ENCODE results near the gene PHF14. TPM values are rescaled to one million over a fixed set of nuclear protein-coding genes. Genes with fewer than 3 reads are reported as not detected.

PHF14 gene
- total and polyA plus RNA-seq, 10 donors, result 18.9 to 59.1 (median 37.7) TPM

DNA sequence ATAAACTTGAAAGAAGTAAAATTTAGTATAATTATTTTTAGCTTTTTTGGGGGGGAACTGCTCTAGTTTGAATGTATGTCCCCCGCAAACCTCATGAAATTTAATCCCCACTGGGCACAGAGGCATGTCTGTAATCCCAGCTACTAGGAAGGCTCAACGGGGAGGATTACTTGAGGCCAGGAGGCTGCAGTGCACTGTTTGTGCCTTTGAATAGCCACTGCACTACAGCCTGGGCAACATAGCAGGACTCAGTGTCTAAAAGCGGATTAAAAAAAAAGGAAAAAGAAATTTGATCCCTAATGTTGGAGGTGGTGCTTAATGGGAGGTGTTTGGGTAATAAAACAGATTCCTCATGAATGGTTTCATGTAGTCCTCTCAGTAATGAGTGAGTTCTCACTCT, 43.1 kb upstream of the PHF14 start:
- H3K36me3 ChIP-seq, result peaks cover 2 to 49% (median 24%) of the 10 kb centered on the region in 6 donors

GRCh38 chr7:10931161-10931560, 42.5 kb upstream of the PHF14 start:
- WGBS, 5 donors, result 86 to 100% (median 97%) methylated on average over 5 of the region's 5 CpGs
- H3K36me3 ChIP-seq, result peaks cover 4 to 55% (median 30%) of the 10 kb centered on the region in 6 donors
- no peak for TF ChIP-seq POLR2A (IDR thresholded peaks at IDR 0.05)
- TF ChIP-seq POLR2AphosphoS5 (IDR thresholded peaks at IDR 0.05), result no peak
- TF ChIP-seq, protein P1, sequence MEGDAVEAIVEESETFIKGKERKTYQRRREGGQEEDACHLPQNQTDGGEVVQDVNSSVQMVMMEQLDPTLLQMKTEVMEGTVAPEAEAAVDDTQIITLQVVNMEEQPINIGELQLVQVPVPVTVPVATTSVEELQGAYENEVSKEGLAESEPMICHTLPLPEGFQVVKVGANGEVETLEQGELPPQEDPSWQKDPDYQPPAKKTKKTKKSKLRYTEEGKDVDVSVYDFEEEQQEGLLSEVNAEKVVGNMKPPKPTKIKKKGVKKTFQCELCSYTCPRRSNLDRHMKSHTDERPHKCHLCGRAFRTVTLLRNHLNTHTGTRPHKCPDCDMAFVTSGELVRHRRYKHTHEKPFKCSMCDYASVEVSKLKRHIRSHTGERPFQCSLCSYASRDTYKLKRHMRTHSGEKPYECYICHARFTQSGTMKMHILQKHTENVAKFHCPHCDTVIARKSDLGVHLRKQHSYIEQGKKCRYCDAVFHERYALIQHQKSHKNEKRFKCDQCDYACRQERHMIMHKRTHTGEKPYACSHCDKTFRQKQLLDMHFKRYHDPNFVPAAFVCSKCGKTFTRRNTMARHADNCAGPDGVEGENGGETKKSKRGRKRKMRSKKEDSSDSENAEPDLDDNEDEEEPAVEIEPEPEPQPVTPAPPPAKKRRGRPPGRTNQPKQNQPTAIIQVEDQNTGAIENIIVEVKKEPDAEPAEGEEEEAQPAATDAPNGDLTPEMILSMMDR (IDR thresholded peaks at IDR 0.05 in 8 of 11, conservative IDR thresholded peaks at IDR 0.05 in 3 of 11), result no peak
- DNase-seq, result no peak
- H3K4me3 ChIP-seq, result no peak overlapping the region
- no peaks in the 10 kb centered on the region for H3K27me3 ChIP-seq (replicated peaks in 1 of 7)
- H3K4me1 ChIP-seq, result peaks cover 0 to 23% (median 5%) of the 10 kb centered on the region in 6 donors
- no peak overlapping the region for H3K27ac ChIP-seq
- no peaks in the 10 kb centered on the region for H3K9me3 ChIP-seq
- intact Hi-C loops (cut with DNase I; ENCODE audit: low total_unique reads), result no loop called here

More for the DNA sequence above, 43.1 kb upstream of the PHF14 start:
- no peak for DNase-seq
- Histone ChIP-seq H3K4me3 (no peak overlapping the region), H3K9me3 (no peaks in the 10 kb centered on the region), H3K4me1 (peaks cover 0 to 18% (median 3%) of the 10 kb centered on the region in 6 donors), H3K27ac (no peak overlapping the region), H3K27me3 (replicated peaks in 1 of 7) (no peaks in the 10 kb centered on the region)
- WGBS, 5 donors, result 89 to 97% (median 94%) methylated on average over 3 of the region's 3 CpGs
- intact Hi-C loops (cut with DNase I; ENCODE audit: low total_unique reads), result no loop called here
- TF ChIP-seq POLR2A (IDR thresholded peaks at IDR 0.05) (no peak), POLR2AphosphoS5 (IDR thresholded peaks at IDR 0.05) (no peak)
- TF ChIP-seq, protein P1 (IDR thresholded peaks at IDR 0.05 in 8 of 11, conservative IDR thresholded peaks at IDR 0.05 in 3 of 11), result no peak

DNA sequence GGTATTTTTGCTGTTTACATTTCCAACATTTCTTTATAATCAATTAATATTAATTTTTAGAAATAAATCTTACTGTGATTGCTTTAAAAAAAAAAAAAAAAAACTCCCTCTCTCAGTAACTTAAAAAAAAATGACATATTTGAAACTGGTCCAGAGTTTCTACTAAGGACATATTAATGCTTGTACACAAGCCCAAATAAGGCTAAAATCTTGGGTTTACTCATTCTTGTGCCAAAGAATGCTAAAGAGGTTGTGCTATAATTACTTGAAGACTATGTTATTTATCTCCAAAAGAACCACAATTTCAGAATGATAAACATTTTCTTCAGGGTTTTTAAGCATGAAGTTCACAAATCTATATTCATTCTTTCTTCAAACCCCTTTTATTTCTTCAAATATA, 39.4 kb upstream of the PHF14 start:
- H3K4me3 ChIP-seq, result no peak overlapping the region
- TF ChIP-seq POLR2AphosphoS5 (IDR thresholded peaks at IDR 0.05), result no peak
- TF ChIP-seq, protein P1 (IDR thresholded peaks at IDR 0.05 in 8 of 11, conservative IDR thresholded peaks at IDR 0.05 in 3 of 11), result no peak
- no peak for TF ChIP-seq POLR2A (IDR thresholded peaks at IDR 0.05)
- no peaks in the 10 kb centered on the region for H3K9me3 ChIP-seq
- peaks cover 4 to 74% (median 43%) of the 10 kb centered on the region in 6 donors for H3K36me3 ChIP-seq
- intact Hi-C loops (cut with DNase I; ENCODE audit: low total_unique reads), result no loop called here
- no peaks in the 10 kb centered on the region for H3K27me3 ChIP-seq (replicated peaks in 1 of 7)
- no peak for DNase-seq
- peaks cover 11 to 54% (median 26%) of the 10 kb centered on the region in 6 donors for H3K4me1 ChIP-seq
- peak overlapping the region in 7 of 8 donors; percentile 18 to 68 (median 58) for H3K27ac ChIP-seq

DNA sequence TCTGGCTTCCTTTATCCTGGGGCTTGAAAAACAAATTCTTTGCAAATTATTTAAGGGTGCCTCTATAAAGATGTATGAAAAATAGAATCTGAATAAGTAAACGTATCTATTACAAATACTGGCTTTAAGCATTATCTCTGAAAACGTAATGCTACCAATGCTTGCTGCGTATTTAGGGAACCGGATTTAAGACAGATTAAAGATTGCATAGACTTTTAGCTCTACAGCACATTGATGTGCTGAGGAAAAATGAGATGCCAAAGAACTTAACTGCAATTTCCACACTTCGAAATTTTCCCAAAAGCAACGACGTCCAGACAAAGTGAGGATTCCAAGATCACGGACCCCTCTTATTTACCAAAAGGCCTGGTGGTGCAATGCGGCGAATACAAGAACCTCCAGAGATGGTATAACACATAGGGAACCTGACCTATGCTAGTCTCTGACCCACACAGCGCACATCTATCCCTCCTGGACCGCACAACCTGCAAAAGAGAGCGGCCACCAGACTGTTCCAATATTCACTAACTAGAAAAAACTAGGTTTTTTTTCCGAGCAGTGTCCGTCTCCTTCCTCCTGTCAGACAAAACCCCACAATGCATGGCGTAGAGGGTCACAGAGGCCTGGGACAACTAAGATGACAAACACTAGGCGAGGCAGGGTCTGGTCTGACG, 34.3 kb upstream of the PHF14 start:
- peaks cover 4 to 36% (median 25%) of the 10 kb centered on the region in 6 donors for H3K36me3 ChIP-seq
- TF ChIP-seq, protein P1 (IDR thresholded peaks at IDR 0.05 in 8 of 11, conservative IDR thresholded peaks at IDR 0.05 in 3 of 11), result no peak
- TF ChIP-seq POLR2A (IDR thresholded peaks at IDR 0.05) (no peak), POLR2AphosphoS5 (IDR thresholded peaks at IDR 0.05) (no peak)
- peak overlapping the region; percentile 73 to 90 (median 84) for H3K4me3 ChIP-seq
- peak overlapping the region; percentile 89 to 96 (median 93) for H3K27ac ChIP-seq
- no peak for DNase-seq
- no peaks in the 10 kb centered on the region for H3K27me3 ChIP-seq (replicated peaks in 1 of 7)
- H3K4me1 ChIP-seq, result peaks cover 11 to 66% (median 34%) of the 10 kb centered on the region in 6 donors
- H3K9me3 ChIP-seq, result no peaks in the 10 kb centered on the region
- WGBS, 5 donors, result 0 to 1% (median 1%) methylated on average over 18 of the region's 18 CpGs
- intact Hi-C loops (cut with DNase I; ENCODE audit: low total_unique reads), result loop anchor here (5.0 kb wide), 1 partner anchor 33 kb away; the partner anchor contains the start of gene PHF14

Data from spleen (tissue), 11 donors.